ENCODE measurements around the gene C1D. TPM values are rescaled to one million over a fixed set of nuclear protein-coding genes. Genes with fewer than 3 reads are reported as not detected.
"Not testable (repeated sequence)": the region's sequence is repeated elsewhere in the genome, so short reads cannot be mapped to it uniquely, and the experiment has no call there.

Gene C1D
- total RNA-seq, 4 donors from 2014 or later, result 25.0 to 36.8 (median 33.7) TPM

GRCh38 chr2:68089961-68090360 lies 27.2 kb upstream of the C1D start:
- DNase-seq (ENCODE audit: low spot score), result no peak
- no peak for TF ChIP-seq CTCF (IDR thresholded peaks at IDR 0.05)
- no peak for ATAC-seq (ENCODE audit: low FRiP score)

GRCh38 chr2:68088940-68089339 lies 26.1 kb upstream of the C1D start:
- ATAC-seq (ENCODE audit: low FRiP score), result no peak
- TF ChIP-seq CTCF (IDR thresholded peaks at IDR 0.05), result no peak
- DNase-seq (ENCODE audit: low spot score), result no peak

GRCh38 chr2:68086166-68086565 lies 23.4 kb upstream of the C1D start:
- no peak for ATAC-seq (ENCODE audit: low FRiP score)
- no peak for TF ChIP-seq CTCF (IDR thresholded peaks at IDR 0.05)
- no peak for DNase-seq (ENCODE audit: low spot score)

- TF ChIP-seq CTCF (IDR thresholded peaks at IDR 0.05), result no peak
- ATAC-seq (ENCODE audit: low FRiP score), result no peak
- no peak for DNase-seq (ENCODE audit: low spot score)
Measured at GRCh38 chr2:68083346-68083745, 20.5 kb upstream of the C1D start.

GRCh38 chr2:68074050-68074449 lies 11.2 kb upstream of the C1D start:
- ATAC-seq (ENCODE audit: low FRiP score) (no peak), DNase-seq (ENCODE audit: low spot score) (no peak)
- no peak for TF ChIP-seq CTCF (IDR thresholded peaks at IDR 0.05)

- not testable (repeated sequence) for ATAC-seq (ENCODE audit: low FRiP score); DNase-seq (ENCODE audit: low spot score)
Measured at GRCh38 chr2:68063797-68064646, 1.2 kb upstream of the C1D start.

- no peak for TF ChIP-seq CTCF (IDR thresholded peaks at IDR 0.05)
- ATAC-seq (ENCODE audit: low FRiP score) (no peak), DNase-seq (ENCODE audit: low spot score) (no peak)
Measured at GRCh38 chr2:68060652-68061051, 2.2 kb downstream of the C1D start.

Measured in omental fat pad (tissue), 4 donors.